Colon (tissue), 2 donors: ENCODE results near the gene LCE1B.

Experiments
- FAIRE-seq: peaks from 2 replicates; lab custom pipeline; 2012; peaks lifted over from hg19 to GRCh38; lab: Jason Lieb, UNC
- donor health status: control.
- donor health status: control.

Gene LCE1B, protein sequence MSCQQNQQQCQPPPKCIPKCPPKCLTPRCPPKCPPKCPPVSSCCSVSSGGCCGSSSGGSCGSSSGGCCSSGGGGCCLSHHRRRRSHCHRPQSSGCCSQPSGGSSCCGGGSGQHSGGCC

DNA sequence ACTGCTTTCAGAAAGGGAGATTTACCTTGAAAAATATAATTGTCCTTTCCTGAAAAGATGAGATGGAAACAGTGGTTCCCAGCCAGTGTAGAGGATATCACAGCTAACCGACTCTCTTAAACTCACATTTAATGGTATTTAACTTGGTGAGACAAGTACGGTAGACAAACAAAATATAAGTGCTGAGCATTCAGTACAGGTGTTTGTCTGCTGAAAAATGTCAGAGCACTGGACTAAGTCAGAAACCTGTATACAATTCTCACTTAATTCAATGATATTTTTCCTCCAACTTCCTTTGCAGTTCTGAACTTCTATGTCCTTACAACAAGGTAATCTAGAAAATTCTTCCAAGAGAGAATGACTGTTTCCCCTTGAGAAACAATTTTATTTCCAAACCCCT, at the start of gene LCE1B:
Gene LCE1B, plus strand, starts transcription at position 301 of the 400 bp plus-strand sequence. CDS start 476 bp downstream, outside the sequence.
- no peak for FAIRE-seq

DNA sequence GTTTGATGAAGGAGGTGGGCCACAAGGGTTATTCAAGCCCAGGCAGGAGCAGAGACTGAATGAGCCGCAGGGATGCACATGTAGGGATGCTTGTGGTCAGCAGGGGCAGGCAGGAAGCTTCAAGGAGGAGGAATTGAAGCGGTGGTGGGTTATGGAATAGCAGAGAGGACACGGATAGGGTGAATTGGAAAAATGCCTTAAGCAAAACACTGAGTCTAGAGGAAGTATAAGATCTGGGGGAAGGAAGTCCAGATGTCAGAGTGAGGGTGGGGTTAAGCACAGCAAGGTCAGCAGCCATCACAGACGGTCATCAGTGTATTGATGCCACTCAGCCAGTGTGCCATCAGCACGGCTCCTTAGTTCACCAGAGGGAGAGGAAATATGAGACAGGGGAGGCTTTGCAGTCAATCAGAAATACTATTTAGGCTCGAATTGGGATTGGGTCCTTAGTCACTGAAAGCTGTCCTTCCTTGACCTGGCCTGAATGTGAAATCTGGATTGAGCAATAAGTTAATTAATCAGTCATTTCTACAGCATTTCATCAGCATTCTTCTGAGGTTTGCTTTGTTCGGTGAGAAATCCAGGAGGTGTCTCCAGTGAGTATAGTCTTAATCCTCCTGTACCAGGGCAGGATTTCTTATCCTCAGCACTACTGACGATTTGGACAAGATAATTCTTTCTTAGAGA, 42.8 kb upstream of the LCE1B start:
- FAIRE-seq = no peak

DNA sequence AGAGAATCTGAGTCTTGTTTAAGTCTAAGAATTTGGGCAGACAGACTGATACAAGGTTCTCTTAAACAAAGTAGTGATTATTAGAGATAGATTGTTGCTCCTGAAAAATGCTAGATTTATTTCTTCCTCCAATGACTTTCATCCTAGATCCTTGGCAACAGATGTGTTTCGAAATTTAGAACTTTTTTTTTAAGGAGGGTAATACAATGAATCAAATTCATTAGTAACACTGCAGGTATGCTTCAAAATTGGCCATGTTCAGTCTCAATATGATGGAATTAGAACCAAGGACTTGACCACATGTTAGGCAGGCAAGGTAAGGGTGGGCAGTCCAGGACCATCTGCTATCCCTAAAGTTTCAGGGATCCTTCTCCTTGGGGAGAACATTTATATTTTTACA, 41.4 kb upstream of the LCE1B start:
- FAIRE-seq = no peak

DNA sequence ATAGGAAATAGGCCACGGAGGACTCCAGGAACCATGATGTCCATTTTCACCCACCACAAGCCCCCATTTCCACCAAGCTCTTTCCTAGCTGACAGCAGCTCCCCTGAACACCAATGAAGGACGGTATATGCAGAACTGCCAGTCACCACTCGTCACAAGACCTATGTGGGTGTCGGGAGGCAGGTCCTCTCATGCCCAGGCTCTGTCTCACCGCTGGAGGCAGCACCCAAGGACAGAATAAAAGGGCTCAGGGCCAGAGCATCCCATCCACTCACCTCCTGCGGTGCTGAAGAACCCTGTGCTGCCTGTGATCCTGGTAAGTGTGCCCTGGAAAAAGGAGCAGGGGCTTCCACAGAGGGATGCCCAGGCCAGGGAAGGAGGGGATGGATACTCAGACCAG, 36.9 kb upstream of the LCE1B start, which contains the start of gene LCE1F:
Gene LCE1F, plus strand, starts transcription at position 266 of the 400 bp plus-strand sequence. CDS start 1,232 bp downstream, outside the sequence.
- FAIRE-seq = no peak

DNA sequence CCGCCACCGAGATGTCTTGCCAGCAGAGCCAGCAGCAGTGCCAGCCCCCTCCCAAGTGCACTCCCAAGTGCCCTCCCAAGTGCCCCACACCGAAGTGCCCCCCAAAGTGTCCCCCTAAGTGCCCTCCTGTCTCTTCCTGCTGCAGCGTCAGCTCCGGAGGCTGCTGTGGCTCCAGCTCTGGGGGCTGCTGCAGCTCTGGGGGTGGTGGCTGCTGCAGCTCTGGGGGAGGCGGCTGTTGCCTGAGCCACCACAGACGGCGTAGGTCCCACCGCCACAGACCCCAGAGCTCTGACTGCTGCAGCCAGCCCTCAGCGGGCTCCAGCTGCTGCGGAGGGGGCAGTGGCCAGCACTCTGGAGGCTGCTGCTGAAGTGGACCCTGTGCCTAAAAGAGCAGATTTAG, 35.4 kb upstream of the LCE1B start:
- FAIRE-seq = no peak

DNA sequence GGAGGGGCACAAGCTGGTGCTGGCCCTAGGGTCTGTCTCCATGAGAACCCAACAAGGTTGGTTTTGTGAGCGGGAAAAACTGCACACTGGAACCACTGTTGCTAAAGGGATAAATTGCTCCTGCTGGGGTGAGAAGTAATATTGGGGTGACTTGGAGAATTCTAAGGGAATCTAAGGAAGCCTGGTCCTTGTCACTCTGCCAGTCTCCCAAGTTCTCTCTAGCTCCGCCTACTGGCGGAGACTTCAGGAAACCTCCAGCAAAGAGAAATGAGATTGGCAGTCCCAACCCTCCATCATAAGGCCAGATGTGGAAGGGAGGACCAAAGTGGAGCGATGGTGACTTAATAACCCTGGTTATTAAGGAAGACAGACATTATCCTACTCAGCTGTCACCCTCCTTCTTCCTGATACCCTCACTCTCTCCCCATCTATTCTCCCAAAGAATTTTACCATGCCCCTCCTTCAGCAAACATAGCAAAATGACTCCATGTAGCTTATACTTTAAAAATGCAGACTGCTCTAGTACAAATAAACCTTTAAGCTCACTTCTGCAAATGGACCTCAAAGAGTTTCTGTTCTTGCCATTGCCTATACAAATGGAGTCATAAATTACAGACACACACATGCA, 34.1 kb upstream of the LCE1B start:
- FAIRE-seq = no peak

DNA sequence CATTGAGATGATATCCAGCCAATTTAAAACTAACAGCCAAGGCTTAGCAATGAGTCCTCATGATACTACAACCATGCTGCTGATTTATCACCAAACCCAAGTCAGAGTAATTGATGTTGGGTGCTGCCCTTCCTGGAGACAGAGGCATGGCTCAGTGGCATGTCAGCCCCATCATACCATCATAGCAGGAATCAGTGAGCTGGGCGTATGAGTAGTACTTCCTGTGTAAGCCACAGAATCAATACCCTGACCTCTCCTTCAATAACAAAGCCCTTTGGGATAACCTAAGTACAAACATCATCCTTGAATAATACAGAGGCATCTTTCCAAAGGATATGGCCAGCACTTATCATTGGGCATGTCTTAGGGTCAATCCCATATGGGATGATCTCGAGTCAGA, 28.7 kb upstream of the LCE1B start:
- no peak for FAIRE-seq

DNA sequence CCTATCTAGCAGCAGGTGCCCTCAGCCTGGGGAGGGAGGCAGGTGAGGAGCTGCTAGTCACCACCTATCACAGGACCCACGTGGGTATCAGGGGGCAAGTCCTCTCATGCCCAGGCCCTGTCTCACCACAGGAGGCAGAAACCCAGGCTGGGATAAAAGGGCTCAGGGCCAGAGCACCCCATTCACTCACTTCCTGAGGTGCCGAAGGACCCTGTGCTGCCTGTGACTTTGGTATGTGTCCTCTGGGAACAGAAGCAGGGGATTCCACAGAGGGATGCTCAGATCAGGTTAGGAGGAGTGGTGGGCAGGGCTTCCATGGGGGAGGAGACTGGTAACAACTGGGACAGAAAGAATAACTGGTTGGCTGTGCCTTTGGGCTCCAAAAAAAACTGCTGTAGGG, 25.7 kb upstream of the LCE1B start, which contains the start of gene LCE1E:
Gene LCE1E, plus strand, starts transcription at position 181 of the 400 bp plus-strand sequence. CDS start 1,043 bp downstream, outside the sequence.
- FAIRE-seq = no peak

DNA sequence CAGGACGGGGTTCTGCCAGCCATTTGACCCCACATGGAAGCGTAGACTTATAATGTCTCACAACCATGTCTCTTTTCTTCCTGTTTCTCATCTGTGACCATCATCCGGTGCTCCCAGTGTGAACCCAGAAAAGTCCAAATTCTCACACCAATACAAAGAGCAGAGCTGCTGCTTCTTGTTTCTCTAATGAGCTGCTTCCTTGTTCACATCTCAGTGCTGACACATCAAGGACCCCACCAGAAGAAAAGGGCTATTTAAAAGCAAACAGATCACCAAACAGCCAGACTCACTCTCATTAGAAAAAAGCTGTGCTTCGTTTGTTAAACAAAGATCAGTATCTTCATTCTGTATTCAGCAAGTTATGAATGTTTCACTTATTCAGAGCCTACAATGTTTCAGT, 16.1 kb upstream of the LCE1B start:
- no peak for FAIRE-seq

DNA sequence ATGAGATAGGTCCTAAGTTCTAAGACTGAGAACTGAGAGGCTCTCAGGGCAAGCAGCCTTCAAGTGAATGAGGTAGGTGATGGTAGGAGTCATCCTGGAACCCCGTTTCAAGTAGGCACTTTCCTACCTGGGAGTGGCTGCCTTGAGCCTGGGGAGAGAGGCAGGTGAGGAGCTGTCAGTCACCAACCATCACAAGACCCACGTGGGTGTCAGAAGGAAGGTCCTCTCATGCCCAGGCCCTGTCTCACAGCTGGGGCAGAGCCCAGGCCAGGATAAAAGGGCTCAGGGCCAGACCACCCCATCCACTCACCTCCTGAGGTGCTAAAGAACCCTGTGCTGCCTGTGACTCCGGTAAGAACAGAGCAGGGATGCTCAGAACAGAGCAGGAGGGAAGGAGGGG, 15.3 kb upstream of the LCE1B start, which contains the start of gene LCE1D:
Gene LCE1D, plus strand, starts transcription at position 301 of the 400 bp plus-strand sequence. CDS start 1,074 bp downstream, outside the sequence.
- FAIRE-seq = no peak

DNA sequence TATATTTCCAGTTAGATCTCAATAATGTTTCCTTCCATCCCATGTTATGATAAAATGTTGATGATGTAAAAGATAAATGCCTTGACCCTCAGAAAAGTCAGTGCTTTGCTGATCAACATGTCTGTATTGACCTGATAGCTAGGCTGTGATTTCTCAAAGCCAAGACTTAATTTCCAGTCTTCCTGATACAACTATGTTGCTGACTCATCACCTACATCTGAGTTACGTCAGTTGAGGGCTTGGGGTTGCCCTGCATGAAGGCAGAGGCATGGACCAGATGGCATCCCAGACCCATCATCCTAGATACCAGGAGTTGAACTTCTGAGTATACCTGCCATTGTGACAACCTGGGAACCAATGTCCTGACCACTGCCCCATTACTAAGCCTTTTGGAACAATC, 10.4 kb upstream of the LCE1B start:
- no peak for FAIRE-seq

DNA sequence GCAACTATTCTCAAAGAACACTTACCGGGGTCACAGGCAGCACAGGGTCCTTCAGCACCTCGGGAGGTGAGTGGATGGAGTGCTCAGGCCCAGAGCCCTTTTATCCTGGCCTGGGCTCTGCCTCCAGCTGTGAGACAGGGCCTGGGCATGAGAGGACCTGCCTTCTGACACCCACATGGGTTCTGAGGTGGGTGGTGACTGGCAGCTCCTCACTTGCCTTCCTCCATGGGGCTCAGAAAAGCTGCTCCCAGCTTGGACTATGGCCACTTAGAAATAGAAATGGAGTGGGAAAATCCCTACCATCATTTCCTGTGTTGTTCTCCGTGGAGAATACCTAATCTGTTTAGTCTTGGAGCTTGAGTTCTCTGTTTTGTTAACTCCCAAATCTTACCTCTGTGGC, 5.2 kb upstream of the LCE1B start, which contains the start of gene LCE1C:
Gene LCE1C, minus strand, starts transcription at position 76 of the 400 bp plus-strand sequence. CDS start 1,173 bp downstream, outside the sequence.
- no peak for FAIRE-seq

DNA sequence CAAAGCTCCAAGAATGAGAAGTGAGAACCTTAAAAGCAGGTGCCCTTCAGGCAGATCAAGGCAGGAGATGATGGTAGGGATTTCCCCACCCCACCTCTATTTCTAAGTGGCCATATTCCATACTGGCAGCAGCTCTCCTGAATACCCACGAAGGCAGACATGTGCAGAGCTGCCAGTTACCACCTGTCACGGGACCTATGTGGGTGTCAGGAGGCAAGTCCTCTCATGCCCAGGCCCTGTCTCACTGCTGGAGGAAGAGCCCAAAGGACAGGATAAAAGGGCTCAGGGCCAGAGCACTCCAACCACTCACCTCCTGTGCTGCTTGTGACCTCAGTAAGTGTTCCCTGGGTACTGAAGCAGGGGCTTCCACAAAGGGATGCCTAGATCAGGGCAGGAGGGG, 721 bp upstream of the LCE1B start:
- FAIRE-seq = no peak

DNA sequence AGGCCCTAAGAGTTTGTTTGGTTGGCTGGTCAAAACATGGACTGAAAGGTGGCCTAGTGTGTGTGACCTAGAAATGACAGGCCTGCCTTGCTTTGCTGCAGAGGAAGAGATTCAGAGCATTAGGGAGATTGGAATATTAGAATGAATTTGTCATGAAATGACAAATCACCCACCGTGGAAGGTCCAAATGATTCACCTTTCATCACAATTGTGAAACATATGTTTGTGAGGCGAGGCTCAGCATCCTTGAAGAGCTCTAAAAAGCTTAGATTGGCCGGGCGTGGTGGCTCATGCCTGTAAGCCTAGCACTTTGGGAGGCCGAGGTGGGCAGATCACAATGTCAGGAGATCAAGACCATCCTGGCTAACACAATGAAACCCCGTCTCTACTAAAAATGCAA, 5.5 kb downstream of the LCE1B start:
- no peak for FAIRE-seq

DNA sequence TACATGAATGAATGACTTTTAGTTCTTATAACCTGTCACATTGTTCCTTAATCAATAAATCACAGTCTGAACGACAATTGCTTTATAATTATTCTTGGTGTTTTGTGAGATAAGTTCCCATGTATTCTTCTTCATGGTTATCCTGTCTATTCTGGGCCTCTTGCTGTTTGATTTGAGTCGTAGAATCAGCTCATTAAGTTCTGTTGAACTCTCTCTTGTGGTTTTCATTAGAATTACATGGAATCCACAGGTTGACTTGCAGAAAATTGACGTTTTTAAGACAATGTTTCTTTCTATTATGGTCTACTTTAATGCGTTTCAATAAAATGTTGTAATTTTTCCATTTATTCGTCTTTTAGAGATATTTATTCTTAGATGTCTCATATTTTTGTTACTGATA, 11.5 kb downstream of the LCE1B start:
- no peak for FAIRE-seq

DNA sequence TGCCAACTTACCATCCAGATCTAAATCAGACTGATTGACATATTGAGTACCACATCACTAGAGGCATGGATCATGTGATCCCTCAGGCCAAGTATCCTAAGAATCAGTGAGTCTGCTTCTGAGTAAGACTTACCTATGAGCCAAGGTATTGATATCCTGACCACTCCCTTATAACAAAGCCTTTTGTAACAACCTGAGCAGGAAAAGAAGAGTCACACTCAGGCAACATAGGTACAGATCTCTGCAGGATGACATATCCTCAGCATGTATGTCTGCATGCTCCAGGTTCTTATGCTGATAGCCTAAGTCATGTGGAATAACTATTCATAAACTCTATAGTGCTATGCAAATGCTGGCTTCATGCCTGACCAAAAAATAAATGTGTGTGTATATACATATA, 13.2 kb downstream of the LCE1B start:
- FAIRE-seq = no peak

DNA sequence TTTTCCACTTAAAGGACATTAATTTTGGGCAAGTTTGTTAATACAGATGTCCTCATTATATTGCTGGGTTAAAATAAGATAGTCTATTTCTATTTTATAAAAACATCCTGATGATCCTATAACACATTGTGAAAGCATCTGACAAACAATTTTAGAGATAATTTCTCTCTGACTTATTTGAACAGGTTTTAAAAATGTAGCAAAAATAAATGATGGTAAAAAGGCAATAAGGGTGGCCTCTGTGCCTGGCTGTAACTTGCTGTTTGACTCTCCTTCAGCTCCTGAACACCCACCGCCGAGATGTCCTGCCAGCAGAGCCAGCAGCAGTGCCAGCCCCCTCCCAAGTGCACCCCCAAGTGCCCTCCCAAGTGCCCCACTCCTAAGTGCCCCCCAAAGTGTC, 15.4 kb downstream of the LCE1B start, which contains the start of gene LCE1A:
Gene LCE1A, plus strand, starts transcription at position 301 of the 400 bp plus-strand sequence. Its CDS starts 0 bp downstream, at position 301.
- FAIRE-seq = no peak

DNA sequence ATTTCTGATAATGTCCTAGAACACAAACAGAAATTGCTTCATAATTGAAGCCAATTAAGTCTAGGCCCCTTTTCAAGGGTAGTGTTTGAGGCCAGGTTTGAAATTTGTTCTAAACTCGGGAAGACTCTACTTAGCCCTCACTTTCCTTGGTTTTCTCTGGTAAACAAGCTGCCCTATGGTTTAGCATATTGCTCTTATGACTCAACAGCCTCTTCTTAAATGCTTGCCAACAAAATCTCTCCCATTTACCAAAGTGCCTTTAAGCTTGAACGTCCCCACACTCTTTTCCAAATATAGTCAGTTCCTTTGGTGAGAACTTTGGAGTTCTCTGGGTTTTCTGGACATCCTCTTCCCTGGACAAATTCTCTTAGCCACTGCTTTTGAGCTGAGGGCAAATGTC, 25.1 kb downstream of the LCE1B start:
- FAIRE-seq = no peak

DNA sequence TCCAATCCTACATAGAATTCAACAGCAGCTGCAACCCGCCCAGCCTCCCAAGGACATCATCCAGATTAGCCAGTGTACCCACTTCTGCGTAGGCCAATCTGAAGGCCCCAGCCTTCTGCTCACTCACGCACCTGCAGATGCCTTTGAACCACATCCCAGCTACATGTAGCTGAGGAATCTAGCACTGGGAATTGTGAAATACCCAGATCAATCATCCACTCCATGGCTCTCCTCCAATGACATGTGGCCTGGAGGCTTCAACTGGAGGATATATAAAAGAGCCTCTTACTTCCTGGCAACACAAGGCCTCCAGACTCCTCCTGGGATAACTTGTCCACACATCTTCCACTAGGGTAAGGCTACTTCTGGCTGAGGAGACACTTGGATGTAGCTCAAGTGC, 30.8 kb downstream of the LCE1B start, which contains the start of gene LCE6A:
Gene LCE6A, plus strand, starts transcription at position 301 of the 400 bp plus-strand sequence. CDS start 665 bp downstream, outside the sequence.
- FAIRE-seq = no peak

DNA sequence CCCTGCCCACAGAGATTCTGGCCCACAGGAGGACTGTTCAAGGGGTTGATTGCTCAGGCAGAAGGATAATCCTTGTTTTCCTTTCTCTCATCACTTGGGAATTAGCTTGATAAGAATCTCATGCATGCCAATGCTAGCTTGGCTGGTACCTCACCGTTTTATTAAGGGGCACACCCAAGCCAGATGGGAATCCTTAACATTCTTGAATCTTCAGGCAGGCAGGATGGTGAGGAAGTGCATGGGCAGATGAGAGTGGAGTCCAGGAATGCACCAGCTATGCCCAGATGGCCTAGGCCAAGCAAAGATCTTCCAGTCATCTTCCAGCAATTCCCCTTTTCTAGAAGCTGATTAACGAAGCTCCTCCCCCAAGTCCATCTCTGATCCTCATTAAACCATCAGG, 43.9 kb downstream of the LCE1B start:
- no peak for FAIRE-seq

DNA sequence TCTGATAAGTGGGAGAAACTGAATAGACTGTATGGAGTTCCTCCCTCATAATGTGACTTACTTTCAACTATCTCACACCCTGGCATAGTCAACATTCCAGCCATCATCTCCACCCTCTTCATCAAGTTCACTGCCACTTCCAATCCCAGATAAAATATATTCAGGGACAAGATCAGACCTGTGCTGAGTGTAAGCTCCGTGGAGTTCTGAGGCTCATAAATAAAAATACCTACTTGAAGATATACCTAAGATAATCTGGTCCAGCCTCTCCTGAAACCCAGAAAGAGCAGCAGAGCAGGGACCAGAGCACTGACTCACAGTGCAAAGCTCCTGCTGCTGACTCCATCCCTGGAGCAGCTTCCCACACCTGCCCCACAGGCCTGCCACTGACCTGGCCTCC, 46.3 kb downstream of the LCE1B start:
- FAIRE-seq = no peak

DNA sequence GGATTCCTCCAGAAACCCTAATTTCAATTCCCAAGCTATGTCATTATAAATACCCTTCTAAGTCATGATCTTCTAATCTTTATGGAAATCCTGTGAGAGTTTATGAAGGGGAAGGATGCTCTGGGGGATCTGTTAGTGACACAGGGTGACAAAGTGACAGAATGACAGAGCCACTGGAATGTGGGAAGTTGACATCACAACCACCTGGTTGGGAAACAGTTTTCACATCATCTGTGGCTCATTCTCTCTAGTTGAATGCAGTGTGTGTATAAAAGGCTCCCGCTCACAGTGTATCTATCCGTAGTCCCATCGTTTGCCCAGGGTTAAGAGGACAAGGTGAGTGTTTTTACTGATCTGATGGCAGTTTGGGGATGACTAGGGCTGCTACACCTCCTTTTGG, 47.9 kb downstream of the LCE1B start, which contains the start of gene LCE7A:
Gene LCE7A, plus strand, starts transcription at position 301 of the 400 bp plus-strand sequence. CDS start 702 bp downstream, outside the sequence.
- no peak for FAIRE-seq

DNA sequence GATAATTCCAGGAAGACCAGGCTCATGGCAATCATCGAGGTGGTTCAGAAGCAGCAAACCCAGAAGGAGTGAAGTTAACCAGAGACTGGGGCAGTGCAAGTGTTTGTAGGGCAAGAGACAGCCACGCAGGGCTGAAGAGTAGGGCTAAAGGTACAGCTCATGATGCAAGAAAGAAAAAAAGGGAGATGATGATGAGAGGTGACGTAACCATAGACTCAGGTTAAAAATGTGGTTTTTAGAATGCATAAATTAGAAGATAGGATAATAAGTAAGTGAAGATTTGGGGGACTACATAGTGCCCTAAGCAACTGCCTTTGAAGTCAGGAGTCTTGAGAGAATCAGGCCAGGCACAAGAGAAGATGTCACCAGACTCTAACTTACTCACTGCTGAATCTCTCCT, 48.4 kb downstream of the LCE1B start:
- FAIRE-seq = no peak
